HepG2 (cell line): ENCODE measurements around the gene TSPAN31. TPM values are rescaled to one million over a fixed set of nuclear protein-coding genes. Genes with fewer than 3 reads are reported as not detected.

Experiments
- MYC ChIP-seq: sonication (generic); formaldehyde crosslinking; IDR thresholded peaks from 2 replicates; pipeline ENCODE4 v1.9.0; 2021; ENCODE audit warnings: missing genetic modification reagents, borderline replicate concordance
- MZF1 ChIP-seq: sonication (generic); formaldehyde crosslinking; IDR thresholded peaks from 2 replicates; pipeline ENCODE4 v1.8.1; 2023; ENCODE audit warnings: mild to moderate bottlenecking, missing genetic modification reagents, borderline replicate concordance
- ZC3H4 ChIP-seq: sonication (generic); formaldehyde crosslinking; IDR thresholded peaks from 2 replicates; pipeline ENCODE4 v1.4.0; 2020; ENCODE audit warnings: missing genetic modification reagents, borderline replicate concordance
- ZNF766 ChIP-seq: sonication (generic); formaldehyde crosslinking; IDR thresholded peaks from 2 replicates; pipeline ENCODE4 v1.5.0; 2020; ENCODE audit warnings: missing genetic modification reagents, borderline replicate concordance
- polyA plus RNA-seq, 8 experiments: library from polyadenylated mRNA; depleted of rRNA in 3 of 8; stranded (reverse) in 7 of 8; unstranded in 1 of 8; fragments of >200 nt; fragmentation: Illumina TruSeq in 4 of 8; extraction: Trizol in 4 of 8; gene quantifications; 2 replicates each; pipeline versions ENCODE4 v1.2.1 to v1.2.3, GENCODE V29; 2011 to 2016; ENCODE audit warnings: low read depth in 4 of 8, missing spikeins in 1 of 8, mixed read lengths in 1 of 8; ENCODE audit not compliant: insufficient read depth in 1 of 8
- total RNA-seq, 5 experiments: library from RNA; depleted of rRNA; stranded (reverse); fragments of >200 nt; fragmentation: Illumina TruSeq; extraction: Trizol; gene quantifications; 2 replicates each; pipeline ENCODE4 v1.2.3, GENCODE V29; 2016; ENCODE audit warnings: low read depth in 1 of 5
- TF ChIP-seq, protein P1 (sequence below): sonication (generic); formaldehyde crosslinking; IDR thresholded peaks from 2 replicates; pipeline ENCODE4 v1.4.0; 2020; ENCODE audit warnings: mild to moderate bottlenecking, missing genetic modification reagents
- TF ChIP-seq, protein P2 (sequence below): sonication (generic); formaldehyde crosslinking; IDR thresholded peaks from 2 replicates; pipeline ENCODE4 v1.9.0; 2021; ENCODE audit warnings: missing genetic modification reagents, mild to moderate bottlenecking, borderline replicate concordance

TSPAN31 gene
- total and polyA plus RNA-seq, 2 of the 13 experiments (the other 11 are each of a cell fraction or from before 2014, with no cell fraction given), result 10.4 to 24.6 TPM

DNA sequence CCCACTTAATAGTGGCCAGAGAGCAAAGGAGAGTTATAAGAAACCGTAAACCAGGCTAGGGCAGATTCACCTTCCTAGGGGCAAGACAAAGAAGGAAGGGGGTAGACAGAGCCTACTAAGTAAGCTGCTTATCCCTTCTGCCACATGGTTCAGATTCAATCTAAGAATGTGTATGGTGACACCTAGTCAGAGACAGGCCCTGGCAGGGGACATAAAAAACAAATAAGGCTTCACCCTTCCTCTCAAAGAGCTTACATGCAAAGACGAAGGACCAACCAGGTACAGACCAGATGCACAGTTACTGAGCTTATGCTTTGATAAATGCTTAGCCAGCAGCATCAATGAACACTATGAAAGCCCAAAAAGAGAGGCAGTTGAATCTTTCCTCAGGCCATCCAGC, 17.6 kb downstream of the TSPAN31 start (continued):
- TF ChIP-seq, protein P1, sequence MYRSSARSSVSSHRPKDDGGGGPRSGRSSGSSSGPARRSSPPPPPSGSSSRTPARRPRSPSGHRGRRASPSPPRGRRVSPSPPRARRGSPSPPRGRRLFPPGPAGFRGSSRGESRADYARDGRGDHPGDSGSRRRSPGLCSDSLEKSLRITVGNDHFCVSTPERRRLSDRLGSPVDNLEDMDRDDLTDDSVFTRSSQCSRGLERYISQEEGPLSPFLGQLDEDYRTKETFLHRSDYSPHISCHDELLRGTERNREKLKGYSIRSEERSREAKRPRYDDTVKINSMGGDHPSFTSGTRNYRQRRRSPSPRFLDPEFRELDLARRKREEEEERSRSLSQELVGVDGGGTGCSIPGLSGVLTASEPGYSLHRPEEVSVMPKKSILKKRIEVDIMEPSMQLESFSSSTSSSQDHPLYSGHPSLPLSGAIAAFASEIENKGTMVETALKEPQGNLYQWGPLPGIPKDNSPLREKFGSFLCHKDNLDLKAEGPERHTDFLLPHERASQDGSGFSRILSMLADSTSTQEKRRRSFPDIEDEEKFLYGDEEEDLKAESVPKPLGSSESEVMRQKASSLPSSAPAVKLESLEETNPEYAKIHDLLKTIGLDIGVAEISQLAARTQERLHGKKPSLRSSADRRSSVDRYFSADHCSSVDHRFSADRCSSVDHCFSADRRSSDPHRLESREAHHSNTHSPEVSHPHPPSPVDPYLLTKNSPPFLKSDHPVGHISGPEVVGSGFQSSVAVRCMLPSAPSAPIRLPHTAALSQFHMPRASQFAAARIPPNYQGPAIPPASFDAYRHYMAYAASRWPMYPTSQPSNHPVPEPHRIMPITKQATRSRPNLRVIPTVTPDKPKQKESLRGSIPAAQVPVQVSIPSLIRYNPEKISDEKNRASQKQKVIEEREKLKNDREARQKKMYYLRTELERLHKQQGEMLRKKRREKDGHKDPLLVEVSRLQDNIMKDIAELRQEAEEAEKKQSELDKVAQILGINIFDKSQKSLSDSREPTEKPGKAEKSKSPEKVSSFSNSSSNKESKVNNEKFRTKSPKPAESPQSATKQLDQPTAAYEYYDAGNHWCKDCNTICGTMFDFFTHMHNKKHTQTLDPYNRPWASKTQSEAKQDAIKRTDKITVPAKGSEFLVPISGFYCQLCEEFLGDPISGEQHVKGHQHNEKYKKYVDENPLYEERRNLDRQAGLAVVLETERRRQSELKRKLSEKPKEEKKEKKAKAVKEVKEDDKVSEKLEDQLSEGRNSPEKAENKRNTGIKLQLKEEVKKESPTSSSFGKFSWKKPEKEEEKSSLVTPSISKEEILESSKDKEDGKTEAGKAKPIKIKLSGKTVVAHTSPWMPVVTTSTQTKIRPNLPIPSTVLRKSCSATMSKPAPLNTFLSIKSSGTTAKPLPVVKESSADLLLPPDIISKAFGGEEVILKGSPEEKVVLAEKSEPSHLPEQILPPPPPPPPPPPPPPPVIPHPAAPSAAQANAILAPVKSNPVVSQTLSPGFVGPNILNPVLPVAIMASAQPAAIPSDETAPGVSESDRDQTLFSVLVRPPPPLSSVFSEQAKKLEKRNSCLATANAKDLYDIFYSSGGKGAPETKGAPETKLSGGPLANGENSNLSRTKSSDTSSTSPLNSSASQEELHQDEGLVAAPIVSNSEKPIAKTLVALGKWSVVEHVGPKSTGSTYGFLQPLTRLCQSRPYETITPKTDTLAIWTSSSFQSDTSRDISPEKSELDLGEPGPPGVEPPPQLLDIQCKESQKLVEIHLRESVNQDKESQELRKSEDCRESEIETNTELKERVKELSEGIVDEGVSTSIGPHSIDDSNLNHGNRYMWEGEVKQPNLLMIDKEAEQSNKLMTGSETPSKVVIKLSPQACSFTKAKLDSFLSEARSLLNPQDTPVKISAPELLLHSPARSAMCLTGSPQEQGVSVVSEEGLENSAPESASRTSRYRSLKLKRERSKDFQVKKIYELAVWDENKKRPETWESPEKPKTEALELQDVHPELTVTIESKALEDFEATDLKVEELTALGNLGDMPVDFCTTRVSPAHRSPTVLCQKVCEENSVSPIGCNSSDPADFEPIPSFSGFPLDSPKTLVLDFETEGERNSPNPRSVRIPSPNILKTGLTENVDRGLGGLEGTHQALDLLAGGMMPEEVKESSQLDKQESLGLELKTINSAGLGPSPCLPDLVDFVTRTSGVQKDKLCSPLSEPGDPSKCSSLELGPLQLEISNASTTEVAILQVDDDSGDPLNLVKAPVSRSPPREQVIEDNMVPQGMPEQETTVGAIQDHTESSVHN (CRISPR knock-in tag), result no peak
- no peak for TF ChIP-seq MZF1 (CRISPR knock-in tag)
- TF ChIP-seq ZC3H4 (CRISPR knock-in tag), result no peak
- TF ChIP-seq ZNF766 (CRISPR knock-in tag), result no peak
- TF ChIP-seq MYC (CRISPR knock-in tag), result no peak
- TF ChIP-seq, protein P2, sequence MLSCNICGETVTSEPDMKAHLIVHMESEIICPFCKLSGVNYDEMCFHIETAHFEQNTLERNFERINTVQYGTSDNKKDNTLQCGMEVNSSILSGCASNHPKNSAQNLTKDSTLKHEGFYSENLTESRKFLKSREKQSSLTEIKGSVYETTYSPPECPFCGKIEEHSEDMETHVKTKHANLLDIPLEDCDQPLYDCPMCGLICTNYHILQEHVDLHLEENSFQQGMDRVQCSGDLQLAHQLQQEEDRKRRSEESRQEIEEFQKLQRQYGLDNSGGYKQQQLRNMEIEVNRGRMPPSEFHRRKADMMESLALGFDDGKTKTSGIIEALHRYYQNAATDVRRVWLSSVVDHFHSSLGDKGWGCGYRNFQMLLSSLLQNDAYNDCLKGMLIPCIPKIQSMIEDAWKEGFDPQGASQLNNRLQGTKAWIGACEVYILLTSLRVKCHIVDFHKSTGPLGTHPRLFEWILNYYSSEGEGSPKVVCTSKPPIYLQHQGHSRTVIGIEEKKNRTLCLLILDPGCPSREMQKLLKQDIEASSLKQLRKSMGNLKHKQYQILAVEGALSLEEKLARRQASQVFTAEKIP (CRISPR knock-in tag), result no peak
